NCI-H774 (cell line): ENCODE measurements around the gene LYPD6.
"Not testable (repeated sequence)": the region's sequence is repeated elsewhere in the genome, so short reads cannot be mapped to it uniquely, and the experiment has no call there.

Source experiments
- DNase-seq: peaks from one replicate; lab custom pipeline; 2025; lab: John Stamatoyannopoulos, UW

Gene LYPD6

DNA sequence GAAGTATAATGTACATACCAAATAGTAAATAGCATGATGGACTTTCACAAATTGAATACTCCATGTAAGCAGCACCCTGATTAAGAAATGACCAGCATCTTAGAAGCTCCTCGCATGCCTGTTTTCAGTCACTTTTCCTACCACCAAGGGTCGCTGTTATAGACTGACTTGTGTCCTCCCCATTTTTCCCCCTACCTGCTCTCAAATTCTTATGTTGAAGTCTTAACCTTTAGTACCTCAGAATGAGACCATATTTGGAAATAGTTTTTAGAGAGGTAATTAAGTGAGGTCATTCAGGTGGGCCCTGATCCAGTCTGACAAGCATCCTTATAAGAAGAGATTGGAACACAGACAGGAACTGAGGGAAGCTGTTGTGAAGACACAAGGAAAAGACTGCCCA is 125.9 kb downstream of the LYPD6 start:
- DNase-seq, result no peak

DNA sequence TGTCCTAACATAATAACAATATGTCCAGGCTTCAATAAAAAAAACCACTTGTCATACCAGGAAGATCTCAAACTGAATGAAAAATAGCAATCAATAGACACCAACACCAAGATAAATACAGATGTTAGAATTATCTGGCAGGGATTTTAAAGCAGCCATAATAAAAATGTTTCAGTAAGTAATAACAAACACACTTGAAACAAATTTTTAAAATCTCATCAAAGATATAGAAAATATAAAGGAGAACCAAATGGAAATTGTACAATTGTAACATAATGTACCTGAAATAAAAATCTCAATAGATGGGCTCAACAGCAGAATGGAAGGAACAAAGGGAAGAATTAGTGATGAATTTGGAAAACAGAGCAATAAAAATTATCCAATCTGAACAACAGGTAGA is 128.1 kb downstream of the LYPD6 start:
- DNase-seq, result no peak

DNA sequence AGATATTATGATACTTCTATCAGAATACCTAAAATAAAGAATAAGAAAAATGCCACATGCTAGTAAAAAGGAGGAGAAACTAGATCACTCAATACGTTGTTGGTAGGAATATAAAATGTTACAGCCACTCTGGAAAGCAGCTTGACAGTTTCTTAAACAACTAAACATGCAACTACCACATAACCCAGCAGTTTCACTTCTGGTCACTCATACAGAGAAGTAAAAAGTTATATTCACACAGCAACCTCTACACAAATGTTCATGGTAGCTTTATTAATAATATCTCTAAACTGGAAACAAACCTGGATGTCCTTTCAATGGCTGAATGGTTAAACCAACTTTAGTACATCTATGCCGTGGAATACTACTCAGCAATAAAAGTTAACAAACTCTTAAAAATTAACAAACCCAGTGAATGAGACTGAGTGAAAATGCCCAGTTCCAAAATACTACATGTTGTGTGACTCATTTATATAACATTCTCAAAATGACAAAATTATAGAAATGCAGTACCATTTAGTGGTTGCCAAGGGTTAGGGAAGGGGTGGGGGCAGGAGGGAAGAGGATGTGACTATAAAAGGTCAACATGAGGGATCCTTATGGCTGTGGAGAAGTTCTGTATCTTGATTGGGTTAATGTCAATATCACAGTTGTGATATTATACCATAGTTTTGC is 133.1 kb downstream of the LYPD6 start:
- DNase-seq, result no peak

DNA sequence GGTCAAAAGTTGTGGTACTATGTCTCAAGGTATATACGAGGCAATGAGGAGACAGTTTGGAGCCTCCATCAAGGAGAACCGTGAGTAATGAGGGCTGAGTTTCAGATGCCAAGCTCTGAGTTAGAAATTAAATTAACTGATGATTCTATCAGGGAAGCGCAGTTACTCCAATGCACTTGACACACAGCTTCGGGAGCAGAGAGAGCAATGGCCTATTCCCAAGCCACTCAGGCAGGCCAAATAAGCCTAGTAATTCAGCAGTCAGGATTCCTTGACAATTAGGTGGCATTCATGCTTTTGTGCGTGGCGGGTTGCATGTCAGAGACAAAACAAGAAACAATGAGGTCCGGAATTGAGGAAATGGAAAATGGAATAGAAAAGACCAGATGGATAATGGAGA is 134.0 kb downstream of the LYPD6 start:
- no peak for DNase-seq

DNA sequence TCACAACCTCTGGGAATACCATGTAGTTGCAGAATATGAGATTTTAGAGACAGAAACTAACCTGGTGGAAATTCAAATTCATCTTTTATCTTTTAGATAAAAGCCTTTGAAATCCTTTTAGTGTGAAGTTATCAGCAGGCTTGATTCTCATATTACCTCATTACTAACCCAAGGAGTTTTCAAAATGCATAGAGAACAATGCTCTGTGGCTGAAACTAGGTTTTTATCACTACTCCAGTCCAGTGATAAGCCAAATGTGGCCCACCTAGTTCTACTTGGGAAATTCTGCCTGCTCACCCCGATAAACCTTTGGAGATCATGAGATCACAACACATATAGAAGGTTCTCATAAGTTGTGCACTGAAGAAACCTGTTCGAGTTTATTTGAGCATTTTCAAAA is 135.5 kb downstream of the LYPD6 start:
- no peak for DNase-seq

DNA sequence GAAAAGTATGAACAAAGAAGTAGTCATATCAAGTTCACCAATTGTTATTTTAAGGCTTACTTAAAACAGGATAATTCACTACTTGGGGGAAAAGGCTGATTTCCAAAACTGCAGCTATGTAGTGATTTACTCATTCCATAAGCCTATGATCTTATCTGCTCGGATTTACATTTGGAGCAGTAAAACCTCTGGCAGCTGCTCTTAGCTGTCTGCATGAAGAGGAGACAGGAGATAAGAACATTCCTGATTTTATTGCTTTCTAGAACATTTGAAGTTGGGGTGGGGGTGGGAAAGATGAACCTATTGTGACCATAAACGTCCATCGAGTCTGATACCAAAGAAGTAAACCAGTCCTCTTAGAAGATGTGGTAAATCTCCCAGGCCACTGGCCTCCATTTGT is 136.2 kb downstream of the LYPD6 start:
- DNase-seq, result no peak

DNA sequence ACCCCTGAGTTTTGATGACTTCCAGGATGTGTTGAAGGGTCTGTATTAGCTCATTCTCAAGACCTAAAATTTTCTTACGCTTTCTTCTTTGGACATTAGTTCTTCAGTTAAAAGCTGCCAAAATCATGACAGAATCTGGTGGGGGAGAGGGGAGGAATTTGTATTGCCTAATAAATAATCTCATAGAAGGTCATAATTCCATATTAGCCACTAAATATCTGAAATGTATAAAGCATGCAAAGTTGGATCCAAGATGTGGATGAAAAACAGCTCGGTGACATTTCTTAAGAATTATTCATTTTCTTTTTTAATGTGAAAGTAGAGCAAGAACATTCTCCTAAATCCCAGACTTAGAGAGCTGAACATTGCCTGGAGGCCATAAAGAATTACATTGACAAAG is 137.0 kb downstream of the LYPD6 start:
- no peak for DNase-seq

DNA sequence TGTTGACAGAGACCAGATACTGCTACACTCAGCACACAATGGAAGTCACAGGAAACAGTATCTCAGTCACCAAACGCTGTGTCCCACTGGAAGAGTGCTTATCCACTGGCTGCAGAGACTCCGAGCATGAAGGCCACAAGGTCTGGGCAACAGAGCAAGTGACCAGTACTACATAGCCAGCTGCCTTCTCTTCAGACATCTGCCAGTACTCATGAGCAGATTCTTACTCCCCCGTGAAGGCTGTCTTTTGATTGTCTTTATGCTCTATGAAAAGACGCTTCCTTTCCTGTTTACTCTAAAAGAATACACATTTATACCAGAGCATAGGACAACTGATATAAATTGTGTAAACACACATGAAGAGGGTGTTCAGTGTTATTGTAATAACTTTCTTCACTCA is 138.2 kb downstream of the LYPD6 start:
- no peak for DNase-seq

DNA sequence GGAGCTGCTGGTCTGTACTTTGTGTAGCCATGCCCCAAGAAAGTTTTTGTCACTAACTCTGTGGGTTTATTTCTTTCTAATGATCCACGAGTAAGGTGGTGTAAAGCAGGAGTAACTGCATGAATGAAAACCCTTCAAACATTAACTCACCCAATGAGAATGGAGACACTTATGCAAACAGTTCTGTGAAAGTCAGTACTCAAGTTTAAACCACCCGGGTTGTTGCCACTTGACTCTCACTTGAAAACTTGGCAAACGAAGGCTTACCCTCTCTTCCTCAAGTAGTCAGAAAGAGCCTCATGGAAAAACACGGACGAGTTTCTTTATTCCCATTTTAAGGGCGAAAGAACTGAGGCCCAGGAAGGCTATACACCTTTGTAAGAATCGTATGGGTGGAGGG is 139.7 kb downstream of the LYPD6 start:
- DNase-seq, result no peak

DNA sequence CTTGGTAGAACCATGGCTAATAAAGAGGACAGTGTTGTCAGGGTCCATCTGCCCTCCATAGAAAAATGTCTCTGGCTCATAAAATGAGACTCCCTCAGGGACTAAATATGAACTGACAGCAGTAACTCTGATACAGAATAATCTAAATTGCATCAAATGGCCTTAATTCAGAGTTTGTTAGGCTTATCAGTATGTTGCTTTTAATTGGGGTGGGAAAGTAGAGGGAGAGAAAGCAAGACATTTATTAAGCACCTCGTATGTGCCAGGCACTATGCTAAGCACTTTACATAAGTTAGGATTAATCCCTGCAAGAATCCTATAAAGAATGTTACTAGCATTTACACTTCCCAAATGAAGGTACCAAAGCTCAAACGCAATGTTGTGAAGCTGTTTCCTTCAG is 142.0 kb downstream of the LYPD6 start:
- DNase-seq, result no peak

DNA sequence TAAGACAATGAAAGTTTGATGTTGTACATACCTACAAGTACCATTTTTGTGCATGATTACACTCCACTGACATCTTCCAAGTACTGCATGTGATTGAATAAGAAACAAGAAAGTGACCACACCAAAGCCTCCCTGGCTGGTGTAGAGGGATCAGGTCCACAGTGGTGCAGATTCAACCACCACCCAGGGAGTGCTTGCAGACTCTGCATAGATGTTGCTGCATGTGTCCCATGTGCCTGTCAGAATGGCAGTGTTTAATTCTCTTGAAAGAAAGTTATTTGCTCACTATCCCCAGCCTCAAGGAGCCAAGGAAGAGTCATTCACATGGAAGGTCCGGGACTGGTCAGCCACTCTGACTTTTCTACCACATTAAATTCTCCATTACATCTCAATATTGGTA is 142.7 kb downstream of the LYPD6 start:
- DNase-seq, result no peak

DNA sequence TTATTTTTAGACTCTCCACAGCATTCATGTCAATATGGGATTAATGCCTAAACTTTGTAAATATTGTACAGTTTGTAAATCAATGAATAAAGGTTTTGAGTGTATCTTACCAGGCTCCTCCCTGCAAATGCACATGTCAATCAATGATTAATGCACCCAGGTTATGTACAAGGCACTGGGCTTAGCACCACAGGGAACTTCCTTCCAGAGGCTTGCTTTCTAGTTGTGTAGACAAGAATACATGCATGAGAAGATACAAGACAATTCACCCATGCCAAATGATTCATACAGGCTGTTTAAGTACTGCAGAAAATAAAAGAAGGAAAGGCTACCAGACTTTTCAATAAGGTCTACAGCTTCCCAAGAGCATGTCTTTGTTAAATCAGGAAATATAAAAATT is 143.1 kb downstream of the LYPD6 start:
- no peak for DNase-seq

DNA sequence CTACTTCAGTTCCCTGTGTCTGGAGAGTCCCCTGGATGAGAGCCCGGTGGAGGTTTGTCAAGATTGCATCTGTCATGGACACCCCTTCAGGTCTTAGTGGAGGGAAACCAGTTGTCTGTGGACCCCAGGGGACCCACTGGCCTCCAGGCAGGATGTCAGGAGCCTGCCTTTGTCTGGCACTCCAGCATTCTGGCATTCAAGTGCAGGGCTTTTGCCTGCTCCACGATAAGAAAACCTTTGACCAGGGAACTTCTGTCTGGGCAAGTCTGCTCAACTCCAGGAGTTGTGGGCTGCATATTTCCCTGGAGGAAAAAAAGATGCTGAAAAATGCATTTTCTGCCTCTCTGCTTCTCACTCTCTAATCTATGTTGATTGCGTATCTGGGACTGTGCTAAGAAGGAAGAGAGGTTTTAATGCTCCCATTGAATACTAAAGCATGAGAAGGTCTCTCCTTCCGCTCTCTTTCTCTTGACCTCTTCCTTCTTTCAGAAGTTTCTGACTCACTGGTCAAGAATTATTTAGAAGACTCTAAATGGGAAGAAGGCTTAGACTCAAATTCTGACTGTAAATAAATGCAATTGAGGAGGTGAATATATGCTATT is 152.7 kb downstream of the LYPD6 start:
- DNase-seq, result no peak

DNA sequence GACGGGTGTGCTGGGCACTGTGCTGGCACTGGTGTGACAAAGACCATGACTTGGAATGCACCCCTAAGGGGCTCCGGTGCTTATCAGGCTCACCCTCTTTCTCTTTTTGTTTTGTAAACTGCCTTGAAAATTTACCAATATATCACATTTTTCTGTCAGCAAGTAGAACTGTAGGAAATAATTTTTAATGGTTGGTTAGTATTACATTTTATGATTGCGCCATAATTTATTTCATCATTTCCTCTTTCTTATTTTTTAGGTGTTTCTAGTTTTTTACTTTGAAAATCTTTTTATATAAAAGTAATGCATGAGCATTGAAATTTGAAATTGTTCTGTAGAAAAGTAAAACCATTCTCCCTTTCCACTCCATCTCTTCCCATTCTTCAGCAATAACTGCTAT is 156.3 kb downstream of the LYPD6 start:
- DNase-seq, result no peak

DNA sequence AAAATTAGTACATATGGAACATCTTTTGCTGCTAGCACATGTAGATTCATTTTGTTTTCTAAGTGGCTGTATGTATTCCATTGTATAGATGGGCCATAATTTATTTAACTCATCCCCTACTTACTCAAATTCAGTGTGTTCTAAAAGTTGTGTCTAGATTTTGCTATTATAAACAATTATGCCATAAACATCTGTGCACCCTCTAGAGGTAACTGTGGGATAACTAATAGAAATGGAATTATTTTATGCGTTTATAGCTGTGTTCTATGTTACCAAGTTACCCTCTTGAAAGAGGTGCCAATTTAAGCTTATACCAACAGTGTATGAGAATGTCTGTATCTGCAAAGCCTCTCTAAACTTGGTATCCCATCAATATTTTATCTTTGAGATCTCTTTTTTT is 156.8 kb downstream of the LYPD6 start:
- no peak for DNase-seq

DNA sequence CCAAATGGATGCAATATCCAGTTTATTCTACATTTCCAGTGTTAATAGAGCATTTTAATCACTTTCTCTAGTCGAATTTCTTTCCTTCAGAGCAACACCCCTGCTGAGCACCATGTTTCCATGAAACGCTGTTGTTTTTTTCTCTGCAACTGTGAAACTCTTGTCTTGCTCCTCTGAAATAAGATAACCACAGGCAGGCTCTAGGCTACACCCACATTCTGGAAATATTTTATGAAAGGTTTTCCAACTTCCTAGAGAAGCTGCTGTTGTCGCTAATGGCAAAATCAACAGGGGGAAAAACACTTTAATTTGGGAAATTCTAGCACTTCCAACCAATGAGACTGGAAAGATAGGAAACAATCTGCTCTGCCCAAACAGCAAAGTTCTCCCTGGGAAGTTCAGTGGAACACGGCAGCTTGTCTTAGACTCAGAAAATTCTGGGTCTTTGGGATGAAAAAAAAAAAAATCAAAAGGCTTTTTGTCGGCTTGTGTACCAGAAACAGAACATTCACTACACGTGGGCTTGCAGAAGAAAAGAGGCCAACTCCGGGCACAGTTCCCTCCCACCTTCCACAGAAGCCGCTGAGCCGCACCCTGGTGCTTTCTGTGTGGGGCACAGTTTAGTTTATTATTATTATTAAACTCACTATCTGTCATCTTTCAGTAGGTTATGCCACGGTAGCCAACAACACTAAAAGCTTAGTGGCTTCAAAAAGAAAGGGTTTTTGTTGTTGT is 158.5 kb downstream of the LYPD6 start:
- no peak for DNase-seq

DNA sequence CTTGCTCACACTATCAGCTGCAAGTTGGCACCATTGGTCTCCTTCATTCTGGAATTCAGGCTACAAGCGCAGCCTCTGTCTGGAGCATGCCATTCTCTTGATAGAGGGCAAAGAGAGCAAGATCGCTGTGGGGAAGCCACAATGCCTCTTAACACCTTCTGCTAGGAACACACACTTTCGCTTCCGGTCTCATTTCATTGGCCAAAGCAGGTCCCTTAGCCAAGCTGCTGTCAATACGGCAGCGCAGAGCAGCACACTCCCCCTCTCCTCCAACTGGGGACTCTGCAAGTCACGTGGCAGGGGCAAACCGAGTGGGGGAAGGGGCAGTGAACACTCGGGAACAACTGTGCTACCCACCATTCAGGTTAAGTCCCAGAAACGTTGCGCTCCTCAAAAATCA is 159.1 kb downstream of the LYPD6 start:
- DNase-seq, result no peak

DNA sequence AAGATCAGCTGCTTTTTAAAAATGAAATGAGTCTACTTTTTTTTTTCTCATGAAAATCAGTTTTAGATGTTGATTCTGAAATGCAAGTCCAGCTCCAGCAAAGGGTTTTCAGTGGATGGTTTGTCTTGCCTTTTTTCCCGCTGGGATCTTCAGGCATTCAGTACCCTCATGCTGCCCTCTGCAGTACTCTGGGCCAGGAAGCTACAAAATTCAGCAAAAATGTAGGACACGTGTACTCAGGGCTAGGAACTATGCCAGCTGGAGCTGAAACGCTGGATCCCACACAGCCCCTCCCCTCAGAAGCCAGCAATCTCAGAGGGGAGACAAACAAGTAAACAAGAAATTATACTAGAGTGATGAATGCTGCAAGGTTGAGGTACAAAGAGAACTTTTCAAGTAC is 159.9 kb downstream of the LYPD6 start:
- DNase-seq, result no peak

DNA sequence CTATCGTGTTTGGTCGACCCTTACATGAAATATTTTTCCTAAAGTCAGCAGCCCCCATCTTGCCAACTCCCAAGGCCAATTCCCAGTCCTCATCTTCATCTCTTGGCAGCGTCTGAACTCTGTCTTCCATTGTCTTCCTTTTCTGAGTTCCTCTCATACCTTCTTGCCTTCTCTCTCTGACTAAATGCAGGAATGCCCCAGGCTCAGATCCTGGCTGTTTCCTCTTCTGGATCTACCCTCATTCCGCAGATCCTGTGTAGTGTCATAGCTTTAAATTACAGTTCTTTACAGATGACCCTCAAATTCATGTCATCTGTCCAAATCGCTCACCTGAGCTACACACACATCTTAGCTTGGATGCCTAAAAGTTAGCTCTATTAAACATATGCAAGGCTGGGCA is 162.5 kb downstream of the LYPD6 start:
- no peak for DNase-seq

DNA sequence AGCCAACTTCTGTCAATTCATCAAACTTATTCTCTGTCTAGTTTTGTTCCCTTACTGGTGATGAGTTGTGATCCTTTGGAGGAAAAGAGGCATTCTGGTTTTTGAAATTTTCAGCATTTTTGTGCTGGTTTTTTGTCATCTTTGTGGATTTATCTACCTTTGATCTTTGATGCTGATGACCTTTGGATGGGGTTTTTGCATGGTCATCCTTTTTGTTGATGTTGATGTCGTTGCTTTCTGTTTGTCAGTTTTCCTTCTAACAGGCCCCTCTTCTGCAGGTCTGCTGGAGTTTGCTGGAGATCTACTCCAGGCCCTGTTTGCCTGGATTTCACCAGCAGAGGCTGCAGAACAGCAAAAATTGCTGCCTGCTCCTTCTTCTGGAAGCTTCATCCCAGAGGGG is 168.8 kb downstream of the LYPD6 start:
- not testable (repeated sequence) for DNase-seq

DNA sequence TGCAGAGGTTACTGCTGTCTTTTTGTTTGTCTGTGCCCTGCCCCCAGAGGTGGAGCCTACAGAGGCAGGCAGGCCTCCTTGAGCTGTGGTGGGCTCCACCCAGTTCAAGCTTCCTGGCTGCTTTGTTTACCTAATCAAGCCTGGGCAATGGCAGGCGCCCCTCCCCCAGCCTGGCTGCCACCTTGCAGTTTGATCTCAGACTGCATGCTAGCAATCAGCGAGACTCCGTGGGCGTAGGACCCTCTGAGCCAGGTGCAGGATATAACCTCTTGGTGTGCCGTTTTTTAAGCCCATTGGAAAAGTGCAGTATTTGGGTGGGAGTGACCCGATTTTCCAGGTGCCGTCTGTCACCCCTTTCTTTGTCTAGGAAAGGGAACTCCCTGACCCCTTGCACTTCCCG is 176.4 kb downstream of the LYPD6 start:
- not testable (repeated sequence) for DNase-seq

DNA sequence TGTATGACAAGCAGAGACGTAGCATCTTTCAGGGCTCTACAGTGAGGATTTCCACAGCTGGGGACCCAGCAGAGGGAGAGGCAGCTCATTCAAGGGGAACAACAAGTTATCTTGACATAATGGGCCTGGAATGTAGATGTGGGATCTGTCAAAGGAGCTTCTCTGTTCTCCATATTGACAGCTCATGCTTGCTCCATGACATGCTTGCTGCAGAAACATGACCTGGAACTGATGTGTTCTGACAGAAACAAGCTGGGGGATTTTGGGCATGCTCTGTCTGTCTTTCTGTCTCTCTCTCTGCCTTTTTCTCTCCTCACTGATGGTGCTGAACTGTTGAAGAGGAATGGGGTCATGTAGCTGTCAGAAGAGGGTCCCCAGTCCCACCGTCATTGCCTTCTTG is 177.6 kb downstream of the LYPD6 start:
- DNase-seq, result no peak

DNA sequence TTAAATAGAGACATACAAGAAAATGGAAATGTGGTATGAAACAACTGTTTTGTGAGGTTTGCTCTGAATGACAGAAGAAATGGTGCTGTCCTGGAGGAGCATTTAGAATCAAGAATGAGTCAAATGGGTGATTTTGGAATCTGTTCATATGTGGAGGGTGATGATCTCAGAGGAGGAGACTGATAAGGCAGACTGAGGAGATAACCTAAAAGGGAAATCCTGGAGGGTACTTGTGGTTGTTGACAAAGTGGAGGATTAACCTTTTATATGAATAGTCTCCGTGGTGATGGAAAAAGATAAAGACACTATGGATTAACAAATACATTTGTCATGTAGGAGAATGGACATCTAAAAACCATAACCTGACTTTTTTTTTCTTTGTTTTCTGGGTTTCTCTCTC is 183.1 kb downstream of the LYPD6 start:
- DNase-seq, result no peak
